COLO668 (cell line): Measurements from ENCODE around the gene DEXI.
A peak's percentile ranks its signal among the peaks of the same experiment; 100 is the strongest.
"Not testable (repeated sequence)": the region's sequence is repeated elsewhere in the genome, so short reads cannot be mapped to it uniquely, and the experiment has no call there.

Experiments used
- DNase-seq: peaks from one replicate; lab custom pipeline; 2025; ENCODE audit not compliant: unreplicated experiment; lab: John Stamatoyannopoulos, UW

Gene DEXI

DNA sequence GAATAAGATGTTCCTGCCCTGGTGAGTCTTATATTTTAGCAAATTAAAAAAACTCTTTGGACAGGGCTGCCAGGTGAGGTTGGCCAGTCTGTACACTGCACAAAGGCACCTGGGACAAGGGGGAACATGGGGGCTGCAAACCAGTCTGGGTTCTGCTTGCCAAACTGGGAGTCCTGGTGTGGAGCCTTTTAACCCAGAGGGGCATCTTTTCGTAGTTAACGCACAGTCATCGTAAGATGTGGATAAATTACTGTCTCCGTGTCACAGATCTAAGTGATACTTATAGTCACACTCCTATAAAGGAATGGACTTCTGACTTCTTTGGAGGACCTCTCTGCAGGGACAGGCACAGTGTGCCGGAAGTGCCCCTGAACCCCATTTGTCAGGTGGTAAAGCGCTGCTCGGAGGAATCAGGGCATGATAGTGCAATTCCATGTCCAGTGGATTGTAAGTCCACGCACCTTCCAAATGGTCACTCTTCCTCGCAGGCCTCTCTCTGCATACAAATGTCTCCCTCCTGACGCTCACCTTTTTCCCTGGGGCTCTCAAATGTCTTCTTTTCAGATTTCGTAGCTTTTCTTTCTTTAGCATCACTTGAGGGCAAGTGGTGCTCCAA lies 14.7 kb downstream of the DEXI start:
- DNase-seq = no peak

- no peak for DNase-seq
These were observed 15.4 kb downstream of the DEXI start for GRCh38 chr16:10926867-10927266.

GRCh38 chr16:10926094-10926493 lies 16.2 kb downstream of the DEXI start:
- DNase-seq = no peak

- DNase-seq = not testable (repeated sequence)
These were observed 17.0 kb downstream of the DEXI start for GRCh38 chr16:10925285-10925684.

DNA sequence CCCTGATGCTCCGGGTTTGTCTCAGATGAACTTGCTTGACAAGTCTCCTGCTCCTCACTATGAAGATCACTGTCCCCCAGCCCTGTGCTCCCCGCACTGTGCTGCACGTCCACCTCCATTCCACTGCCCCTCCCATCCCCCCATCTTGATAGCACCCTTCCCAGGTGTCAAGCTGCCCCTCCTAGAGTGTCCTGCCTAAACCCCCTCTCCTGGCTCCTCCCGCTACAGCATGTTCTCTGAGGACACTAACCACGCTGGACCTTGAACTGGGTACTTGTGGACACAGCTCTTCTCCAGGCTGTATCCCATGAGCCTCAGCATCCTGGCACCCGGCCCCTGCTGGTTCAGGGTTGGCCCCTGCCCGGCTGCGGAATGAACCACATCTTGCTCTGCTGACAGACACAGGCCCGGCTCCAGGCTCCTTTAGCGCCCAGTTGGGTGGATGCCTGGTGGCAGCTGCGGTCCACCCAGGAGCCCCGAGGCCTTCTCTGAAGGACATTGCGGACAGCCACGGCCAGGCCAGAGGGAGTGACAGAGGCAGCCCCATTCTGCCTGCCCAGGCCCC lies 18.5 kb downstream of the DEXI start:
- DNase-seq = no peak

- no peak for DNase-seq
These were observed 19.1 kb downstream of the DEXI start for GRCh38 chr16:10923146-10923649.

DNA sequence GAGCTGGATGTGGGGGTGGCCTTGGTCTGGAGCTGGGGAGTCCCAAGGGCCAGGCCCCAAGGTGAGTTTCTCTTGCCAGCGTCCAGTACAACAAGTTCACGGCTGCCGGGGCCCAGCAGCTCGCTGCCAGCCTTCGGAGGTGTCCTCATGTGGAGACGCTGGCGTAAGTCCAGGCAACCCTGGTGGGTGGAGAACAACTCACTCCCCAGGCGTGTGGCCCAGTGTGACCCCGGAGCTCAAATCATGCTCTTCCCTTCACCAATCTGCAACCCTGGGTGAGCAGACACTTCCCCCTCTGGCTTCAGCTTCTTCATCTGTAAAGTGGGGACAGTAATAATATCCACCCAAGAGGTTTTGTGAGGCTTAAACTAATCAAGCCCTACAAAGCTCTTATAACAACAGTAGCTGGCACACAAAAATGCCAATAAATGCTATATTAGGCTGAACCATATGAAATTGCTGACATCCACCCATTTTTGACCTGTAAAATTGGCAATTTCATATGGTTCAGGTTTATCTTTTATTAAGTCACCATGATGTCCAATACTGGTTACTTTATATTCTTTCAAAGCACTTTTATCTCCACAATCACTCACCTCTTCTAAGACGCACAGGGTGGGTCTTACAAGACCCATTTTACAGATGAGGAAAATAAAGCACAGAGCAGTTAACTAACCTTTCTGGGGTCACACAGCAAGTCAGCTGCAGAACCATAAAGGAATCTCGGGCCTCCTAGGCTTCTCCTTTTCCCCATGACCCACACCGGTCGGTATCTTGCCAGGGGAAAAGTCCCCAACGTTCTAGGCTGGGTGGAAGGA lies 19.7 kb downstream of the DEXI start:
- DNase-seq = no peak

GRCh38 chr16:10921536-10922327 lies 20.5 kb downstream of the DEXI start:
- no peak for DNase-seq

GRCh38 chr16:10920726-10921427 lies 21.4 kb downstream of the DEXI start:
- no peak for DNase-seq

- DNase-seq = no peak
These were observed 23.3 kb downstream of the DEXI start for GRCh38 chr16:10919003-10919351.

DNA sequence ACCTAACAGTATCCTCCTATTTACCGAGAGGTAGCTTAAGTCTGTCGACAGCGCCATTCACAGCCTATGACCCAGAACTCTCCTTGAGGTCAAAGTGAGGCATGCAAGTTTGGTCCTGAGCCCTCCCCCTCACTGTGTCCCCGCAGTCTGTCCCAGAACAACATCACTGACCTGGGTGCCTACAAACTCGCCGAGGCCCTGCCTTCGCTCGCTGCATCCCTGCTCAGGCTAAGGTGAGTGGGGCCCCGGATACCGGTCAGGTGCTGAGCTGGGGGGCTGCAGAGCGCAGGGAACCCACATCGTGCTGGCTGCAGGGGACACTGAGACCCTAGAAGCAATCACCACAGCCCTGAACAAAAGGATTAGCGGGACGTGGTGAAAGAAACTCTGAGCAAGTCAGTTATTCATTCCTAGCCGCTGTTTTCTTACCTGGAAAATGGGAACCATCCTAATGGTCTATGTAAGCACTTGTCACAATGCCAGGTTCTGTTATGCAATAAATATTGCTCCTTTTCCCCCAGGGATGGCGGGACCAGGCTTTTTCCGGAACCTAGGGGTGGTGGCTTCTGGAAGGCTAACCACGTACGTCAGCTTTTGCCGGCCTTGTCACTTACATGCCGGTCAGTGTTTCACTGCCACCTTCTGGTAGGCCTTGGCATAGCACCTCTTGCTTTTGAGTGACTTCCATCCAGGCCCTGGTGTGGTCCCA lies 23.8 kb downstream of the DEXI start:
- DNase-seq = peak; percentile 87

GRCh38 chr16:10916534-10916933 lies 25.7 kb downstream of the DEXI start:
- no peak for DNase-seq

- DNase-seq = no peak
These were observed 31.0 kb downstream of the DEXI start for GRCh38 chr16:10911267-10911666.

DNA sequence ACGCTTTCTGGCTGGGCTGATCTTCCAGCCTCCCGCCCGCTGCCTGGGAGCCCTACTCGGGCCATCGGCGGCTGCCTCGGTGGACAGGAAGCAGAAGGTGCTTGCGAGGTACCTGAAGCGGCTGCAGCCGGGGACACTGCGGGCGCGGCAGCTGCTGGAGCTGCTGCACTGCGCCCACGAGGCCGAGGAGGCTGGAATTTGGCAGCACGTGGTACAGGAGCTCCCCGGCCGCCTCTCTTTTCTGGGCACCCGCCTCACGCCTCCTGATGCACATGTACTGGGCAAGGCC lies 34.6 kb downstream of the DEXI start:
- no peak for DNase-seq

- no peak for DNase-seq
These were observed 35.1 kb downstream of the DEXI start for GRCh38 chr16:10906914-10907756.

DNA sequence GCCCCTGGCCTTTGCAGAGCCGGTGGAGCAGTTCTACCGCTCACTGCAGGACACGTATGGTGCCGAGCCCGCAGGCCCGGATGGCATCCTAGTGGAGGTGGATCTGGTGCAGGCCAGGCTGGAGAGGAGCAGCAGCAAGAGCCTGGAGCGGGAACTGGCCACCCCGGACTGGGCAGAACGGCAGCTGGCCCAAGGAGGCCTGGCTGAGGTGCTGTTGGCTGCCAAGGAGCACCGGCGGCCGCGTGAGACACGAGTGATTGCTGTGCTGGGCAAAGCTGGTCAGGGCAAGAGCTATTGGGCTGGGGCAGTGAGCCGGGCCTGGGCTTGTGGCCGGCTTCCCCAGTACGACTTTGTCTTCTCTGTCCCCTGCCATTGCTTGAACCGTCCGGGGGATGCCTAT lies 35.8 kb downstream of the DEXI start:
- no peak for DNase-seq

GRCh38 chr16:10902999-10903398 lies 39.3 kb downstream of the DEXI start:
- no peak for DNase-seq

DNA sequence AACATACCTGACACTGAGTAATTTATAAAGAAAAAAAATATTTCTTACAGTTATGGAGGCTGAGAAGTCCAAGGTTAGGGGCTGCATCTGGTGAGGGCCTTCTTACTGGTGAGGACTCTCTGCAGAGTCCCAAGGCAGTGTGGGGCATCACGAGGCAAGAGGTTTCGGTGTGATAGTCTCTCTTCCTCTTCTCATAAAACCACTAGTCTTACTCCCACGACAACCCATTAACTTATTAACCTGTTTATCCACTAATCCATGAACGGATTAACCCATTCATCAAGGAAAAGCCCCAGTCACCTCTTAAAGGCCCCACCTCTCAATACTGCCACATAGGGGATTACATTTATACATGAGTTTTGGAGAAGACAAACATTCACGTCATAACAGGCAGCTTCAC lies 45.1 kb downstream of the DEXI start:
- no peak for DNase-seq

GRCh38 chr16:10896723-10897122 lies 45.5 kb downstream of the DEXI start:
- no peak for DNase-seq

DNA sequence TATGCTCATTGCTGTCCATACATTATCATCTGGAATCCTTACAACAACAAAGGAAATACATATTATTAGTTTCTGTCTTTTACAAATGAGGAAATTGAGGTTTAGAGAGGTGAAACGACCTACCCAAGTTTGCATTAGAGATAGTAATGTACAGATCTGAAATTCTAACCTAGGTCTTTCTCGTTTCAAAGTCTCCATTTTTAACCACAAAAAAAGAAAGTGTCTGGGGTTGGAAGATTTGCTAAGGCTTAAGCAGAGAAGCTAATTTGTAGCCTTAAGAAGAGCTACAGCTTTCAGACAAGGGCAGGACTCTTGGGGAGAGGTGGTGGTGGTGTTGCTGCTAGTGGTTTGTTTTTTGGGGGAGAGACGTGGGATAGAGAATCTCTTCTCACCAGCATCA lies 46.1 kb downstream of the DEXI start:
- no peak for DNase-seq
